ENCODE results near the gene ADAMTSL5.

Gene ADAMTSL5

DNA sequence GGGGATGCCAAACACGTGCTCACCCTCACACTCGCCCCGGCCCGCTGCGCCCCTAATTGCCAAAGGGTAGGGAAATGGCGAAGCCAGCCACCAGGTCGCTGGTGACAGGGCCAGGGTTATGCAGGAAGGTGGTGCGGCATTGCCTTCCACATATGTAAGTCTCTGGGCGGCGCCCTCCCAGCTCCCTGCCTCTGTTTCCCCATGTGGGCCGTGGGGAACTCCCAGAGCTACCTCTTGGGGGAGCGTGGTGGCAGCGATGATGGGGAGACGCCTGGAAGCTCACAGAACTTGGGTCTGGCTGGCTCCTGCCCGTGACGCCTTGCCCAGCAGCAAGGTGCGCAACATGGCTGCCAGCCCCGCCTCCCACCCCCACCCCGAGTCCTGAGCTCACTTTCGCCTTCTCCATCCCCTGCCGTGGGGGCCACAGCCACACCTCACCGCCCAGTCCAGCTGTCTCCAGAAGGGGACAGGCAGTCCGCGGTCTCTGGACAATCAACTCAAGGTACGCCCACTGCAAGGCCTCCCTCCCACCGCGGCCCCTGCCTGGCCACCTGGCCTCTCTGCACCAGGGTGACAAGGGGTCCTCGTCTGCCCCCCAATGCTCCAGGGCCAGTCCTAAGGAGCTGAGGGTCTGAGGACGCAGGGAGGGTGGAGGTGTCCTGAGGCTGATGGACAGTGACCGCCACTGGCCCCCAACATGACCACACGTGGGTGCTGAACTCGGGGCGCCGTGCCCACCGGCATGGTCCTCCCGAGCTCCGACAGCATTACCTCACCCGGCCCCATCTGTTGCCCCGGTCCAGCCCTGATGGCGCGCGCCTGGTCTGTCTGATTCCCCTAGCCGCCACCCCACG, 40.4 kb downstream of the ADAMTSL5 start:
- DNase-seq (ENCODE audit: insufficient read length, low spot score) (no peak), FAIRE-seq (no peak)
- TF ChIP-seq, protein P1, sequence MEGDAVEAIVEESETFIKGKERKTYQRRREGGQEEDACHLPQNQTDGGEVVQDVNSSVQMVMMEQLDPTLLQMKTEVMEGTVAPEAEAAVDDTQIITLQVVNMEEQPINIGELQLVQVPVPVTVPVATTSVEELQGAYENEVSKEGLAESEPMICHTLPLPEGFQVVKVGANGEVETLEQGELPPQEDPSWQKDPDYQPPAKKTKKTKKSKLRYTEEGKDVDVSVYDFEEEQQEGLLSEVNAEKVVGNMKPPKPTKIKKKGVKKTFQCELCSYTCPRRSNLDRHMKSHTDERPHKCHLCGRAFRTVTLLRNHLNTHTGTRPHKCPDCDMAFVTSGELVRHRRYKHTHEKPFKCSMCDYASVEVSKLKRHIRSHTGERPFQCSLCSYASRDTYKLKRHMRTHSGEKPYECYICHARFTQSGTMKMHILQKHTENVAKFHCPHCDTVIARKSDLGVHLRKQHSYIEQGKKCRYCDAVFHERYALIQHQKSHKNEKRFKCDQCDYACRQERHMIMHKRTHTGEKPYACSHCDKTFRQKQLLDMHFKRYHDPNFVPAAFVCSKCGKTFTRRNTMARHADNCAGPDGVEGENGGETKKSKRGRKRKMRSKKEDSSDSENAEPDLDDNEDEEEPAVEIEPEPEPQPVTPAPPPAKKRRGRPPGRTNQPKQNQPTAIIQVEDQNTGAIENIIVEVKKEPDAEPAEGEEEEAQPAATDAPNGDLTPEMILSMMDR (IDR thresholded peaks at IDR 0.05; ENCODE audit: insufficient read depth, missing control alignments), result no peak

DNA sequence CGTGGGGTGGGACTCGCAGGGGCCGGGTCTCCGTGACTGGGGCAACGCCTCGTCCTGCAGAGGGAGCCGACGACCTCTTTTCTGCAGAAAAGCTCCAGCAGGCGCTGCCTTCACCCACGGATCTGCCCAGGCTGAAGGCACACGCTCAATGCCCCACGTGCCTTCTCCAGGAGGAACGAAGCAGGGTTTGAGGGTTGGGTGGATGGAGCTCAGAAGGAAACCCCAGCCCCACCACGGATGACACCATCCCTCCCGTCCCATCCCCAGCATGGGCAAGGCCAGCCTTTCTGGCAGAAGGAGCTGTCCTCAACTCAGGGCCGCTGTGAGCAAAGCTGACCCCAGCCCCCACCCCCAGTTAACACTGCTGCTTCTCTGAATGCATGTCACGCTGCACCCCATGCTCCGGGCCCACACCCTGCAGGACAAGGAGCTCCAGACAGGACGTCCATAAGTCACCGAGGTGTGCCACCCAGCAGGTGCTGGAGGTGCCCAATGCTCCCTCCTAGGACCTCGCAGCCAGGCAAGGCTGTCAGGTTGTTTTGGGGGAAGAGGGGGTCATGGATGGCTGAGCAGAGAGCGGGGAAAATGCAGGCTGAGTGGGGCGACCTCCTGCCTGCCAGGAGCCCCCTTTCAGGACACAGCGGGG, 41.2 kb downstream of the ADAMTSL5 start:
- FAIRE-seq (no peak), DNase-seq (ENCODE audit: insufficient read length, low spot score) (no peak)
- TF ChIP-seq, protein P1 (IDR thresholded peaks at IDR 0.05; ENCODE audit: insufficient read depth, missing control alignments), result peak; percentile 22

DNA sequence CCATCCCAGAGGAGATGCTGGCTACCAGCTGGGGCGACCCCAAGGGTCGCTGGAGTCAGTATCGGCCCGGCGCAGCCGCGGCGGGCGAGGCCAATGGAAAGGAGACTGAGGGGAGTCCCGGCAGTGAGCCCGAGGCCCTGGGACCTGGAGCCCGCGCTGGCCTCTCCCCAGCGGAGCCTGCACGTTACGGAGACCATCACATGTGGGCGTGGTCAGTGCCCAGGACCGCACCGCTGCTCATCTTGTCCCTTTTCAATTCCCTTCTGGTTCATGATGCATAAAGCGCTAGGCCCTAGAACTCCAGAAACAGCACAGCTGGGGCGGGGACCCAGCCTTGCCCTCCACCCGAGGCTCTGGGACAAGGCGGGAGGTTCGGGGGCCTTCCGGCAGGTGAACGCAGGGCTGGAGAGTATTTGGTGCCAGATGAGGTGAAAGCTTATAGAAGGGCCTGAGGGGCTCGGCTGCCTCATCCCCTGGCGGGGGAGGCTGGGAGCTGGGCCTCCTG, 41.8 kb downstream of the ADAMTSL5 start:
- DNase-seq (ENCODE audit: insufficient read length, low spot score), result no peak
- TF ChIP-seq, protein P1 (IDR thresholded peaks at IDR 0.05; ENCODE audit: insufficient read depth, missing control alignments), result no peak
- no peak for FAIRE-seq

DNA sequence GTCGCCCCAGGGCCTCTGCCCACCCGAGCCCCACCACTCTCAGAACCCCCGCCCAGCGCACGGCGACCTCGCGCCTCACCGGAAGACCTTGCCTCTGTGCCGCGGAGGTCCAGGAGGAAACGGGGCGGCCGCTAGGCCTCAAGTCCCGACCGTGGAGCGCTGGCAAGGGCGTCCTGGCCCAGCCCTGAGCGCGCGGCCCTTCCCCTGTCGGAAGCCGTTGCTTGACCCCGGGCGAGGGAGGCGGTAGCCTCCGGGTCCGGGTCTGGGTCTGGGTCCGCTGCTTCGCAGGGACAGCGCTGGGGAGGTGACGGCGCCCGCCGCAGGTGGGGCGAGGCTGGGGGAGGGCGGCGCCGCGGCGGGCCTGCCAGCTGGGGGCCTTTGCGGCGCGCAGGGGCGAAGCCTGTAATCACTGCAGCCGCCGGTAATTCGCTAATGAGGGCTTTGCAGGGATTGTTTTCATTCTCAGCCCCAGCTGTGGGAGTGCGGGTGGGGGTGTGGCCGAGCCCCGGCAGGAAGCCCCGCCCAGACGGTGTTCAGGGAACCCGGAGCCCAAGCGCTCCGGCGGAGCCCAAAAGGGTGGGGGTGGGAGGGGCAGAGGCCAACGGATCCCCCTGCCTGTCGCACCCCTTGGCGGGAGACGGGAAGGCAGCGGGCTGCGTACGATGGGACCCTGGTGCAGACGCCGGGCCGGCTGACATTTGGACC, 42.4 kb downstream of the ADAMTSL5 start:
- DNase-seq (ENCODE audit: insufficient read length, low spot score) (peak; percentile 99), FAIRE-seq (no peak)
- TF ChIP-seq, protein P1 (IDR thresholded peaks at IDR 0.05; ENCODE audit: insufficient read depth, missing control alignments), result no peak

DNA sequence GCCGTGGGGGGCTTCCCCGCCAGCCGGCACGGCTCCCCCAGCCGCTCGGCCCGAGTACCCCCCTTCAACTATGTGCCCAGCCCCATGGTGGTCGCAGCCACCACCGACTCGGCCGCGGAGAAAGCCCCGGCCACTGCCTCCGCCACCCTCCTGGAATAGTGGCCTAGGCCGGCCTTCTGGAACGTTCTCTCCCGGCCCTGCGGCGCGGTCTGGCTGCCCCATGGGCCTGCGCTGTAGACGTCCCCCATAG, 42.8 kb downstream of the ADAMTSL5 start:
- TF ChIP-seq, protein P1 (IDR thresholded peaks at IDR 0.05; ENCODE audit: insufficient read depth, missing control alignments), result no peak
- no peak for FAIRE-seq
- no peak for DNase-seq (ENCODE audit: insufficient read length, low spot score)

DNA sequence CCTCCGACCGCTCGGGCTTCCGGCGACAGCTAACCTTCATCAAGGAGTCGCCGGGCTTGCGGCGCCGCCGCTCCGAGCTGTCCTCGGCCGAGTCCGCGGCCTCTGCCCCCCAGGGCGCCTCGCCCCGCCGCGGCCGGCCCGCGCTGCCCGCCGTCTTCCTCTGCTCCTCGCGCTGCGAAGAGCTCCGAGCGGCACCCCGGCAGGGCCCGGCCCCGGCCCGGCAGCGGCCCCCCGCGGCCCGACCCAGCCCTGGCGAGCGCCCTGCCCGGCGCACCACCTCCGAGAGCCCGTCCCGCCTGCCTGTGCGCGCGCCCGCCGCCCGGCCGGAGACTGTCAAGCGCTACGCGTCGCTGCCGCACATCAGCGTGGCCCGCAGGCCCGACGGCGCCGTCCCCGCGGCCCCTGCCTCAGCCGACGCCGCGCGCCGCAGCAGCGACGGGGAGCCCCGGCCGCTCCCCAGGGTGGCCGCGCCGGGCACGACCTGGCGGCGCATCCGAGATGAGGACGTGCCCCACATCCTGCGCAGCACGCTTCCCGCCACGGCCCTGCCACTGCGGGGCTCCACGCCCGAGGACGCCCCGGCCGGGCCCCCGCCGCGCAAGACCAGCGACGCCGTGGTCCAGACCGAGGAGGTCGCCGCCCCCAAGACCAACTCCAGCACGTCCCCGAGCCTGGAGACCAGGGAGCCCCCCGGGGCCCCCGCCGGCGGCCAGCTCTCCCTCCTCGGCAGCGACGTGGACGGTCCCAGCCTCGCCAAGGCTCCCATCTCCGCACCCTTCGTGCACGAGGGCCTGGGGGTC, 43.4 kb downstream of the ADAMTSL5 start:
- DNase-seq (ENCODE audit: insufficient read length, low spot score) (no peak), FAIRE-seq (no peak)
- TF ChIP-seq, protein P1 (IDR thresholded peaks at IDR 0.05; ENCODE audit: insufficient read depth, missing control alignments), result no peak

Data from D721Med (cell line).